ENCODE data around the gene COL4A1.

COL4A1 gene

GRCh38 chr13:110234532-110234931 lies 72.4 kb downstream of the COL4A1 start:
- no peak overlapping the region for H3K9ac ChIP-seq (ENCODE audit: low read length in 2 of 2)
- H3K27me3 ChIP-seq (ENCODE audit: control insufficient read depth in 1 of 2, insufficient read depth in 2 of 2, low read length in 2 of 2): no peaks in the 10 kb centered on the region
- peak overlapping the region; percentile 55 for H3K27ac ChIP-seq (ENCODE audit: low read length)
- H3K9me3 ChIP-seq (ENCODE audit: control insufficient read depth in 2 of 2, low read length in 2 of 2): no peaks in the 10 kb centered on the region
- peaks cover 54% of the 10 kb centered on the region for H3K4me1 ChIP-seq (ENCODE audit: control insufficient read depth, insufficient read depth, low read length)
- H3K4me3 ChIP-seq (ENCODE audit: low read length in 2 of 2): no peak overlapping the region
- H3K36me3 ChIP-seq (ENCODE audit: control insufficient read depth in 2 of 2, insufficient read depth in 2 of 2, low read length in 2 of 2): peaks cover 3 to 6% of the 10 kb centered on the region in 2 donors

GRCh38 chr13:110233951-110234280 lies 73.0 kb downstream of the COL4A1 start:
- Histone ChIP-seq H3K9me3 (ENCODE audit: control insufficient read depth in 2 of 2, low read length in 2 of 2) (no peaks in the 10 kb centered on the region), H3K9ac (ENCODE audit: low read length in 2 of 2) (no peak overlapping the region), H3K27ac (ENCODE audit: low read length) (peak overlapping the region; percentile 55), H3K4me3 (ENCODE audit: low read length in 2 of 2) (no peak overlapping the region), H3K27me3 (ENCODE audit: control insufficient read depth in 1 of 2, insufficient read depth in 2 of 2, low read length in 2 of 2) (no peaks in the 10 kb centered on the region), H3K36me3 (ENCODE audit: control insufficient read depth in 2 of 2, insufficient read depth in 2 of 2, low read length in 2 of 2) (peaks cover 3 to 6% of the 10 kb centered on the region in 2 donors), H3K4me1 (ENCODE audit: control insufficient read depth, insufficient read depth, low read length) (peaks cover 51% of the 10 kb centered on the region)

GRCh38 chr13:110233181-110233950 lies 73.6 kb downstream of the COL4A1 start:
- peaks cover 3 to 6% of the 10 kb centered on the region in 2 donors for H3K36me3 ChIP-seq (ENCODE audit: control insufficient read depth in 2 of 2, insufficient read depth in 2 of 2, low read length in 2 of 2)
- H3K4me1 ChIP-seq (ENCODE audit: control insufficient read depth, insufficient read depth, low read length): peaks cover 46% of the 10 kb centered on the region
- no peaks in the 10 kb centered on the region for H3K27me3 ChIP-seq (ENCODE audit: control insufficient read depth in 1 of 2, insufficient read depth in 2 of 2, low read length in 2 of 2)
- peak overlapping the region; percentile 55 for H3K27ac ChIP-seq (ENCODE audit: low read length)
- peak overlapping the region; percentile 1 to 55 for H3K4me3 ChIP-seq (ENCODE audit: low read length in 2 of 2)
- no peaks in the 10 kb centered on the region for H3K9me3 ChIP-seq (ENCODE audit: control insufficient read depth in 2 of 2, low read length in 2 of 2)
- H3K9ac ChIP-seq (ENCODE audit: low read length in 2 of 2): peak overlapping the region in 1 of 2 donors; percentile 36

- no peaks in the 10 kb centered on the region for H3K9me3 ChIP-seq (ENCODE audit: control insufficient read depth in 2 of 2, low read length in 2 of 2)
- H3K4me1 ChIP-seq (ENCODE audit: control insufficient read depth, insufficient read depth, low read length): peaks cover 47% of the 10 kb centered on the region
- peak overlapping the region; percentile 21 to 33 for H3K9ac ChIP-seq (ENCODE audit: low read length in 2 of 2)
- H3K36me3 ChIP-seq (ENCODE audit: control insufficient read depth in 2 of 2, insufficient read depth in 2 of 2, low read length in 2 of 2): peaks cover 3 to 6% of the 10 kb centered on the region in 2 donors
- H3K27me3 ChIP-seq (ENCODE audit: control insufficient read depth in 1 of 2, insufficient read depth in 2 of 2, low read length in 2 of 2): no peaks in the 10 kb centered on the region
- peak overlapping the region; percentile 15 to 55 for H3K4me3 ChIP-seq (ENCODE audit: low read length in 2 of 2)
- H3K27ac ChIP-seq (ENCODE audit: low read length): peak overlapping the region; percentile 55
These were observed 74.2 kb downstream of the COL4A1 start for GRCh38 chr13:110232756-110233155.

- H3K9ac ChIP-seq (ENCODE audit: low read length in 2 of 2): no peak overlapping the region
- no peak overlapping the region for H3K4me3 ChIP-seq (ENCODE audit: low read length in 2 of 2)
- peaks cover 3 to 6% of the 10 kb centered on the region in 2 donors for H3K36me3 ChIP-seq (ENCODE audit: control insufficient read depth in 2 of 2, insufficient read depth in 2 of 2, low read length in 2 of 2)
- no peaks in the 10 kb centered on the region for H3K27me3 ChIP-seq (ENCODE audit: control insufficient read depth in 1 of 2, insufficient read depth in 2 of 2, low read length in 2 of 2)
- peaks cover 45% of the 10 kb centered on the region for H3K4me1 ChIP-seq (ENCODE audit: control insufficient read depth, insufficient read depth, low read length)
- no peaks in the 10 kb centered on the region for H3K9me3 ChIP-seq (ENCODE audit: control insufficient read depth in 2 of 2, low read length in 2 of 2)
- peak overlapping the region; percentile 55 for H3K27ac ChIP-seq (ENCODE audit: low read length)
These were observed 74.8 kb downstream of the COL4A1 start for GRCh38 chr13:110232142-110232541.

GRCh38 chr13:110231348-110232047 lies 75.5 kb downstream of the COL4A1 start:
- Histone ChIP-seq H3K27me3 (ENCODE audit: control insufficient read depth in 1 of 2, insufficient read depth in 2 of 2, low read length in 2 of 2) (no peaks in the 10 kb centered on the region), H3K4me1 (ENCODE audit: control insufficient read depth, insufficient read depth, low read length) (peaks cover 41% of the 10 kb centered on the region), H3K27ac (ENCODE audit: low read length) (no peak overlapping the region)

GRCh38 chr13:110230661-110231347 lies 76.2 kb downstream of the COL4A1 start:
- H3K9ac ChIP-seq (ENCODE audit: low read length in 2 of 2): no peak overlapping the region
- H3K27me3 ChIP-seq (ENCODE audit: control insufficient read depth in 1 of 2, insufficient read depth in 2 of 2, low read length in 2 of 2): no peaks in the 10 kb centered on the region
- H3K27ac ChIP-seq (ENCODE audit: low read length): no peak overlapping the region
- H3K9me3 ChIP-seq (ENCODE audit: control insufficient read depth in 2 of 2, low read length in 2 of 2): no peaks in the 10 kb centered on the region
- H3K36me3 ChIP-seq (ENCODE audit: control insufficient read depth in 2 of 2, insufficient read depth in 2 of 2, low read length in 2 of 2): peaks cover 3 to 6% of the 10 kb centered on the region in 2 donors
- peaks cover 42% of the 10 kb centered on the region for H3K4me1 ChIP-seq (ENCODE audit: control insufficient read depth, insufficient read depth, low read length)
- no peak overlapping the region for H3K4me3 ChIP-seq (ENCODE audit: low read length in 2 of 2)

More at GRCh38 chr13:110231348-110232047, 75.5 kb downstream of the COL4A1 start:
- Histone ChIP-seq H3K36me3 (ENCODE audit: control insufficient read depth in 2 of 2, insufficient read depth in 2 of 2, low read length in 2 of 2) (peaks cover 3 to 6% of the 10 kb centered on the region in 2 donors), H3K9me3 (ENCODE audit: control insufficient read depth in 2 of 2, low read length in 2 of 2) (no peaks in the 10 kb centered on the region), H3K4me3 (ENCODE audit: low read length in 2 of 2) (no peak overlapping the region), H3K9ac (ENCODE audit: low read length in 2 of 2) (no peak overlapping the region)

GRCh38 chr13:110229905-110230563 lies 76.9 kb downstream of the COL4A1 start:
- H3K4me3 ChIP-seq (ENCODE audit: low read length in 2 of 2): no peak overlapping the region
- no peak overlapping the region for H3K27ac ChIP-seq (ENCODE audit: low read length)
- no peaks in the 10 kb centered on the region for H3K27me3 ChIP-seq (ENCODE audit: control insufficient read depth in 1 of 2, insufficient read depth in 2 of 2, low read length in 2 of 2)
- no peak overlapping the region for H3K9ac ChIP-seq (ENCODE audit: low read length in 2 of 2)
- peaks cover 42% of the 10 kb centered on the region for H3K4me1 ChIP-seq (ENCODE audit: control insufficient read depth, insufficient read depth, low read length)
- H3K36me3 ChIP-seq (ENCODE audit: control insufficient read depth in 2 of 2, insufficient read depth in 2 of 2, low read length in 2 of 2): peaks cover 3 to 6% of the 10 kb centered on the region in 2 donors
- H3K9me3 ChIP-seq (ENCODE audit: control insufficient read depth in 2 of 2, low read length in 2 of 2): no peaks in the 10 kb centered on the region

DNA sequence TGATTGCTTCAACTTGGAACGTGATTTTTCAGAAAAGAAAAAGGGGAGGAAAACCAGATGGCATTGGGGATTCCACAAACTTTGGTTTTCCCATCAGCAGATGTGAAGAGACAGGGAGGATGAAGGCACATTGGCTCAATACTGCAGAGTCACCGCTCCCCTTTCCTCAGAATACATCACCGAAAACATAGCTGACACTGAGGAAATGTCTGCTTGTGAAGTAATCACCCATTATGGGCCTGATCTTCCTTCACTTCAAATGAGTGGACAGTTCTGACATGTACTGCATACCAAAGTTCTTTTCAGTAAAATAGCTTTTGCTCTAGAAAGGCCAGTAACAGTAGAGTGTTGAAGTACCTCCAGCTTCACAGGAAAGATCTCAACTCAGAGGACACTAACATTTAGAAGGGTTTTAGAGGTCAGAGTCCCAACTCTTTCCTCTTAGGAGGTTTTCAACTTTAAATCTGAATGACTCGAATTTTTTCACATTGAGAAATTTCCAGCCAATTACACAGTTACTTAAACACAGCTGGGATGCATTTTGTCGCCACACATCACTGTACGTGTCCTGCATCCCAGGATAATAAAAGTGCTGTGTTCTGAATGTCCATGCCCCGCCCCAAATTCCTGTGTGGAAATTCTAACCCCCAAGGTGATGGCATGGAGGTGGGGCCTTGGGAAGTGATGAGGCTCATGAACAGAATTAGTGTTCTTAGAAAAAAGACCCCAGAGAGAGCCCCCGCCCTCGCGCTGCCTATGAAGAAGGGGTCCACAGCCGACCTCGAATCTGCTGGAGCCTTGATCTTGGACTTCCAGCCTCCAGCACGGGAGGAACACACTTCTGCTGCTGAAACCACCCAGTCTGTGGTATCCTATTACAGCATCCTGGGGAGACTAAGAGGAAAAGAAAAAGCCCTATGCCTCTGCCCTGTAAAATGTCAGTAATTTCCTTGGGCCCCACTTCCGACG lies 77.7 kb downstream of the COL4A1 start:
- H3K9ac ChIP-seq (ENCODE audit: low read length in 2 of 2): peak overlapping the region in 1 of 2 donors; percentile 6
- H3K27me3 ChIP-seq (ENCODE audit: control insufficient read depth in 1 of 2, insufficient read depth in 2 of 2, low read length in 2 of 2): no peaks in the 10 kb centered on the region
- peaks cover 42% of the 10 kb centered on the region for H3K4me1 ChIP-seq (ENCODE audit: control insufficient read depth, insufficient read depth, low read length)
- H3K4me3 ChIP-seq (ENCODE audit: low read length in 2 of 2): no peak overlapping the region
- H3K9me3 ChIP-seq (ENCODE audit: control insufficient read depth in 2 of 2, low read length in 2 of 2): no peaks in the 10 kb centered on the region
- peak overlapping the region; percentile 31 for H3K27ac ChIP-seq (ENCODE audit: low read length)
- H3K36me3 ChIP-seq (ENCODE audit: control insufficient read depth in 2 of 2, insufficient read depth in 2 of 2, low read length in 2 of 2): peaks cover 3 to 6% of the 10 kb centered on the region in 2 donors
